ENCODE results near the gene GSE1.

Gene GSE1

GRCh38 chr16:85650844-85651628, 37.9 kb downstream of the GSE1 start:
- DNase-seq: no peak

- DNase-seq: no peak
These were observed 38.7 kb downstream of the GSE1 start for GRCh38 chr16:85651629-85652430.

- no peak for DNase-seq
These were observed 39.5 kb downstream of the GSE1 start for GRCh38 chr16:85652431-85653221.

- DNase-seq: no peak
These were observed 40.3 kb downstream of the GSE1 start for GRCh38 chr16:85653290-85653891.

GRCh38 chr16:85654251-85655095, 41.4 kb downstream of the GSE1 start:
- DNase-seq: no peak

GRCh38 chr16:85655216-85656129, 42.4 kb downstream of the GSE1 start:
- DNase-seq: no peak

DNA sequence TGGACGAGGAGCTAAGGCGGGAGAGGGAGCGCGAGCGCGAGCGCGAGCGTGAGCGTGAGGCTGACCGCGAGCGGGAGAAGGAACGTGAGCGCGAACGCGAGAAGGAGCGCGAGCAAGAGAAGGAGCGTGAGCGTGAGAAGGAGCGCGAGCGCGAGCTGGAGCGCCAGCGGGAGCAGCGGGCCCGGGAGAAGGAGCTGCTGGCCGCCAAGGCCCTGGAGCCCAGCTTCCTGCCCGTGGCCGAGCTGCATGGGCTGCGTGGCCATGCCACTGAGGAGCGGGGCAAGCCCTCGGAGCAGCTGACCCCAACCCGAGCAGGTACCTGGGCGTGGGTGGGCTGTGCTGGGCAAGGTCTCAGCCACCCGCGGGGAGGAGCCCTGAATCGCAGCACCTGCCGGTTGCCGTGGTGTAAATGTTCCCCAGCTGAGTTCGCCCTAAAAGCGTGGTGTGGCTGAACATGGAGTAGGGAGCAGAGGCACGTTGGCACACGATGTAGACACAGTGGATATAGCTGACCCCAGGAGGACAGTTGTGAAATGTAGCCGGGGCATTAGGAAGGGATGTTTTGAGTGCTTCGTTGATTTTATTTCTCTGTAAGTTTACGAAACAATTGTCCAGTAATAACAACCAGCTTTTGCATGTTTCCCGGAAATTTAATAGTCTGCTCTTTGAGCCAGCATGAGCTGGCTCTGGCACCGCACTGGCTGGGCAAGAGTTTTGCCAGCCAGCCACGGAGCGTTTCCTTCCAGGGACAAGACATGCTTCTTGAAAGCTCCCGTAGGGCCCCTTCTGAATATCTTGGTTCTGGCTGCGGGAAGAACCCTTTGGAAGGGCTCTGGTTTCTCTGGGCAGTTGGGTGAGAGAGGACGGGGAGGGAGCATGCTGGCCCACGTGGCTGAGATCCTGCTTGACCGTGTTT, 43.5 kb downstream of the GSE1 start:
- no peak for DNase-seq

- no peak for DNase-seq
These were observed 44.1 kb downstream of the GSE1 start for GRCh38 chr16:85657267-85657650.

DNA sequence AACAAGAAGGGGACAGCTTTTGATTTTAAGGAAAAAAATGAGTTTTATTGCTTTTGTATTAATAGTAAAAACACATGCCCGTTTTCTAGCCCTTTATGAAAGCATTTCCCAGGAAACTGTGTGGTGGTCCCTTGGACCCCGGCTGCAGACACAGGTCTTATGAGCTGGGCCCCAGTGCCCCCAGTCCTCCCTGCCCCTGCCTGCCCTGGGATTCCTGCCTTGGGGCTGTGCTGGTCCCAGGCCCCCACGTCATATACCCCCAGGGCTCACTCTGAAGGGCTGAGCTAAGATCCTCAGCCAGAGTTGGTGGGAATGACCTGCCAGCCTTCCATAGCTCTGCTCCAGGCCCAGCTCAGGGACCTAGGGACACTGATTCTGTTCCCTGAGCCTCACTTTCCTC, 44.9 kb downstream of the GSE1 start:
- DNase-seq: no peak

DNA sequence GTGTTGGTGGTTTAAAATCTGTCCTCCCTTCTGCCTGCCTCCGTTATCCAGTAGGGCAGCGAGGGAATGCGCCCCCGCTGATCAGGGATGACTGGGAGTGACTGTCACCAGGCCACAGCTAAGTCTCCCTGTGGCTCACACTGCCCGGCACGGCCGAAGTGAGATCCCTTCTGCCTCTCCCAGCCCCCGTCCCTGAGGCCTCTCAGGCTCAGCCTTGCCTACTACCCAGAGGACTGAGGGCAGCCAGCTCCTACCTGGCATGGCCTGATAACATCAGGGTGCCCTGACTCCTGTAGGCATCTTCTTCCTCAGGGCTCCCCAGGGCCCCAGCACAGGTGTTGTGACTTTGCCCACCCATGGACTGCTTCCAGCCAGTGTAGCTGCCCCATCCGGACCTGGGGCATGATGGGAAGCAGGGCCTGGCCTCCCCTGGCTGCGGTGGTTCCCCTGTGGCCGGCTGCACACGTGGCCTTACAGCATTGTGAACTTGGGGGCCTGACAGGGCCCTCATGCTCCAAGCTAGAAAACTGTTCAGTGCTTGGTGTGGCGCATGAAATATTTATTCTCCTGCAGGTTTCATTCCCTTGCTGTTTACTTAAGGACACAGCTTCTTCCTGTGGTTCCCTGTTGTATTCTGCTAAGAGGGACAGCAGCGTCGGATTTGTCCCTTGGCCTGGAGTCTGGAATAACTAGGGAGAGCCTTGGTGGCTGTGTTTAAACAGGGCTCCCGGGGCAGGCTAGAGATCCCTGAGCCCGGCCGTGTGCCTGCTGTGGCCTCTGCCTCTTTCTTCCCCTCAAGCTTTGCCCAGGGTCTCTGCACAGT, 45.6 kb downstream of the GSE1 start:
- no peak for DNase-seq

GRCh38 chr16:85659336-85659735, 46.2 kb downstream of the GSE1 start:
- no peak for DNase-seq

DNA sequence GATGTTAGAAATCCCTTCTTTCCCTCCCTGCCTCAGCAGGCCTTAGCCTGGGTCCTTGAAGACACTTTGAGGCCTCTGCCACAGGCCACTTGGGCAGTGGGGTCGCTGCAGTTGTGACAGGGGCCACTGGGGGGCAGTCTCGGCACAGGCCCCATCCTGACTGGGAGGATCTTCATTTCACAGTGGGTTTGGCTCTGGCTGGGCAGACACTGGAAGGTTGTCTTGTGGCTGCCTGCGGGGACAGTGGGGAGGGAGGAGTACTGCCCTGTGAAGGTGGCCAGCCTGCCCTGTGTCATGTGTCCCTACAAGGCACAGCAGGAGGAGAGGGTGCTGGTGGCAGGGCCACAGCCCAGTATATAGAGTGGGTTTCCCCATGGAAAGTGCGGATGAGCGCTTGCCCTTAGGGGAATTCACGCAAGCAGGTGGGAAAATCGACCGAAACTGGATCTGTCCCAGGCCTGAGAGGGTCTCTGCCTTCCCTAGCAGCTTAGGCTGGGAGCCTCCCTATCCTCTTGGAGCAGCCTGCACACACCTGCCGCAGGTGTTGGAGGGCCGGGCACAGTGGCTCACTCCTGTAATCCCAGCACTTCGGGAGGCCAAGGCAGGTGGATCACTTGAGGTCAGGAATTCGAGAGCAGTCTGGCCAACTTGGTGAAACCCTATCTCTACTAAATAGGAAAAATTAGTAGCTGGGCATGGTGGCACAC, 46.8 kb downstream of the GSE1 start:
- DNase-seq: peak; percentile 47

- no peak for DNase-seq
These were observed 48.0 kb downstream of the GSE1 start for GRCh38 chr16:85660843-85661739.

GRCh38 chr16:85661740-85662481, 48.8 kb downstream of the GSE1 start:
- no peak for DNase-seq

- no peak for DNase-seq
These were observed 49.3 kb downstream of the GSE1 start for GRCh38 chr16:85662482-85662812.

All from inflammatory macrophage treated with lipopolysaccharide for 4 hours (primary cell).